H4 (cell line): ENCODE results near the gene TRABD. TPM values are rescaled to one million over a fixed set of nuclear protein-coding genes. Genes with fewer than 3 reads are reported as not detected.

Experiments used
- DNase-seq: peaks from one replicate; pipeline ENCODE4 v3.0.0-alpha.2; 2015; ENCODE audit warnings: low spot score
- total RNA-seq: library from RNA; depleted of rRNA; stranded (reverse); fragments of >200 nt; shearing (Covaris generic); gene quantifications from 2 replicates; pipeline ENCODE4 v1.2.3, GENCODE V29; 2014

Gene TRABD
- total RNA-seq, 1 experiment from 2014 or later: 17.2 TPM

GRCh38 chr22:50217543-50218152 is 31.9 kb downstream of the TRABD start:
- no peak for DNase-seq

DNA sequence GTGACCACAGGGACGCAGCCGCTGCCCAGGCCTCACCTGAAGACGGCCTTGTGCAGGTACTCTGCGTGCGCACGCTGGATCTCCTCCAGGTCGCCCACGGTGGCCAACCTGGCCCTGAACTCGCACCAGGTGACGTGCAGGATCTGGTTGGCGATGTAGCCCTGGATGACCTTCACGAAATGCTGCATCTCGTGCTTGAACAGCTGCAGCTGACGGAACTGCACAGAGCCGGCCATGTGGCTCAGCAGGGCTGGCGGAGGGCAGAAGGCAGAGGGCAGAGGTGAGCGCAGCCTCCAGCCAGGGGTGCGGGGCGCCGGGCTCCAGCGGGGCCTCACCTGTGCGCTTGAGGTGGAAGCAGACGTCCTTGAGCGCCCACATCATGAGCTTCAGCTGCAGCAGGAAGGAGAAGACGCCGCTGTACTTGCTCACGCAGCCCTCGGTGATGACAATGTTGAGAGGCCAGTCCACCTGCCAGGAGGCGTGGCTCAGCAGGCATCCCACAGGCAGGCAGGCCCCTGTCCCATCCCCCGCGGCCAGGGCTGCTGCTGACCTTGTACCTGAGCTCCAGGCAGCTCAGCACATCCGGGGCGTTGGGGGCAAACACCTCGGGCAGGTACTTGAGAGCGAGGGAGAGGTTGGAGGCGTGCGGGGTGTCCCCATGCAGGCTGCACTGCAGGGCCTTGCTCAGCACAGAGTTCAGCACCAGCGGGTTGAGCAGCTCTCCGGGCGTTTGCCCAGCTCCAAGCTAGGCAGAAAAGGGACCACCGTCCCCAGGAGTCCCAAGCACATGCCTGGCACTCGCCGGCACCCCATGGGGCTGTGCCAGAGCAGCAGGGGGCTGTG is 32.7 kb downstream of the TRABD start:
- DNase-seq: no peak

DNA sequence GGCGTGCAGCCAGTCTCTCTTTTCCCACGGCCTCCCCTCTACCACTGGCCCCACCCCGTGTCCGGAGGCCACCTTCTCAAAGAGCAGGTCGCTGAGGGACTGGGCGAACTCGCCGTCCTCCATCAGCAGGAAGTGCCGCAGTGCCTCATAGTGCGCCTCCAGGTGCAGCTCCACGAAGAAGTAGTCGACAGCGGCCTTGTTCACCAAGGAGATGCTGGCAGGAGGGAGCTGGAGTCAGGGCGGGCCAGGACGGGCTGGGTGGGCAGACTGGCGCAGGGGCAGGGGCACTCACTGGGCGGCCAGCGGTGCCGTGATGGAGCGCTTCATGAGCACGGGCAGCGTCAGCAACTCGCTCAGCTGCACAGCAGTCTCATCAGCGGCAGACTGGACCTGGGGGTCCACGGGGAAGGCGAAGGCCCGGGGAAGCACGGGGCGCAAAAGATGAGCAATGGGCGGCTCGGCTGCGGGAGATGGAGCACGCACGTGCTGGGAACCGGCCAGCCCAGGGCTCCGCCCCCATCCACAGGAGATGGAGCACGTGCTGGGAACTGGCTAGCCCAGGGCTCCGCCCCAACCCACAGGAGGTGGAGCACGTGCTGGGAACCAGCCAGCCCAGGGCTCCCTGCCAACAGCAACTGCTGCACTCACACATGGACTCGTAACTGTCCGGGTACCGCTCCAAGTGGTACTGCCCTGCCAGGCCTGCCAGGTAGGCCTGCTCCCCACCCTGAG is 33.4 kb downstream of the TRABD start:
- DNase-seq: peak; percentile 47

DNA sequence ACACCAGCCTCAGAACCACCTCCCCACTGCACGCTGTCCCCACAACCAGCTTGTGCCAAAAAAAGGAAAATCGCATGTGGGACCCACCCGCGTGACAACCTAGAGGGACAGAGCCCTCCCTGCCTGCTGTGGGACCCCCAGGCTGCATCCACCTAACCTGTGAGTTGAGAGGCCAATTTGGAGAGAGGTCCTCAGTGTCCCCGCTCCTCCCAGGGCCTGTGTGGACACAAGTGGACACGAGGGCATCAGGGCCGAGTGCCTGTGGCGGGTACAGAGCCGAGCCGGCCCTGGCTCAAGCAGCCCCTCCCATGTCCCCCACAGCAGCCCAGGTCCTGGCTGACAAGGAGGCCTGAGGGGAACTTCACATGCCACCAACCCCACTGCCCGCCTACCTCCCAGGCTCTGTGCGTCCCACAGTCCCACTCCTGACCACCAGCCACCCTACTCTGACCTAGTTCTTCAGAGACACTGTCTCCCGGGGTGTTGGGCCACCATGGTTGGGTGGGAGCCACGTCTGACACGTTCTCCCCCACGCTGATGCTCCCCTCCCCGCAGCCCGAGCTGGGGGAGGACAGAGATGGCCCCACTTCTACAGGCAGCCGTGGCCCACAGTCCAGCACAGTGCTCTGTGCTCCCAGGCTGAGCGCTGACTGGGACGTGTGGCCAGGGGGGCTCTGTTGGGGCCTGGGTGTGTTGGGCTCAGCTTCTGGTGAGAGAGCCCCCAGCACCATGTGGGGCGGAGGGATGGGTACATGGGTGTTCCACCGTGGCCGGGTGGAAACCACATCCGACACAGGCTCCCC is 34.3 kb downstream of the TRABD start:
- no peak for DNase-seq

GRCh38 chr22:50220603-50221409 is 35.1 kb downstream of the TRABD start:
- DNase-seq: no peak

DNA sequence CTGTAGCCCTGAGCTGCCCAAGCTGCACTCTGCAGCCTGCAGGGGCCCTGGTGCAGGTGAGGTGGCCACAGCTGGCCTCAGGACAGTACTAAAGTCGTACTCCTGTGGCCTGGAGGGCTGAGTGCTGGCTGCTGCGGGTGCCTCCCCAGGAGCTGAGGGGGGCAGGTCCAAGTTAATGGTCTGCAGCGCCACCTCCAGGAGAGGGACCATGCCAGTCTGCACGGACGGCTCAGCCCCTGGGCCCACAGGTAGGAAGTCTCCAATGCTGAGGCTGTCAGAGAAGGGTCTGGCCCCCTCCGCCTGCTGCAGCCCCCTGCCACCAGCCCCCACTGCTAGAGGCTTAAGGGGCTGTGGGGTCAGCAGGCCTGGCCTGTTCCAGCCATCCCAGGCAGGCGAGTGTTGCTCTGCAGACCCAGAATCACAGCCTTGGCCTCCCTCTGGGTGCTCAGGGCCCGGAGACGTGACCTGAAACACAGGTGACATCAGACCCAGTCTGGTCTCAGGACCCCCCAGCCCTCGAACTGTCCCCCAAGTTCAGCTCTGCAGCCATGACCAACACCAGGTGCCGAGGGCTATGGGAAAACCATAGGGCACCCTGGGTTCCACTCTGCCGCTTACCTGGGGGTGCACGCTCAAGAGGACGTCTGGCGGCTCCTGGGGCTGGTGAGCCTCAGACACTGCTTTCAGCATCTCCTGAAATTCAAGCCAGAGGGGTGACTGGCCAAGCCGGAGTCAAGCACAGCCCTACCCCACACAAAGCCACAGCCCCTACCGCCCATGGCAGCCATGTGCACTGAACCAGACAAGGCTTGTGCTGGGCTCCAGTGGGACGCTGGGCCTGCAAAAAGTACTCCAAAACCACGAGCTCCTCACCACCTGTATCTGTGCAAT is 35.9 kb downstream of the TRABD start:
- no peak for DNase-seq

- no peak for DNase-seq
These were observed 36.8 kb downstream of the TRABD start for GRCh38 chr22:50222508-50222907.

DNA sequence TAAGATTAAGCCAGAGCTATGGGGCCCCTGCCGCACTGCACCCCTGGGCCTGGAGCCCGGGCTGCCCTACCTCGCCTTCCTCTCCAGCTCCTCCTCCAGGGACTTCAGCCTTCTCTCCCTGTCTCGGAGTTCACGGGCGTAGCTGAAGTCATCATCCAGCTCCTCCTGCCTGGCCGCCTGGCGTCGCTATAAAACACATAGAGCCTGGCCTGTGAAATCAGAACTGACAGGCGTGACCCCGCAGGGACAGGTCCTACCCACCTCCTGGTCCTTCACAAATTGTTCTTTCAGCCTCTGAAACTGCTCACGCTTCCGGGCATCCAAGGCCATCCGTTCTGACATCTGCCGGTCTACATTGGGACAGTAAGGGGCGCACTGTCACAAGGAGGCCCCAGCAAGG is 38.4 kb downstream of the TRABD start:
- DNase-seq: no peak

DNA sequence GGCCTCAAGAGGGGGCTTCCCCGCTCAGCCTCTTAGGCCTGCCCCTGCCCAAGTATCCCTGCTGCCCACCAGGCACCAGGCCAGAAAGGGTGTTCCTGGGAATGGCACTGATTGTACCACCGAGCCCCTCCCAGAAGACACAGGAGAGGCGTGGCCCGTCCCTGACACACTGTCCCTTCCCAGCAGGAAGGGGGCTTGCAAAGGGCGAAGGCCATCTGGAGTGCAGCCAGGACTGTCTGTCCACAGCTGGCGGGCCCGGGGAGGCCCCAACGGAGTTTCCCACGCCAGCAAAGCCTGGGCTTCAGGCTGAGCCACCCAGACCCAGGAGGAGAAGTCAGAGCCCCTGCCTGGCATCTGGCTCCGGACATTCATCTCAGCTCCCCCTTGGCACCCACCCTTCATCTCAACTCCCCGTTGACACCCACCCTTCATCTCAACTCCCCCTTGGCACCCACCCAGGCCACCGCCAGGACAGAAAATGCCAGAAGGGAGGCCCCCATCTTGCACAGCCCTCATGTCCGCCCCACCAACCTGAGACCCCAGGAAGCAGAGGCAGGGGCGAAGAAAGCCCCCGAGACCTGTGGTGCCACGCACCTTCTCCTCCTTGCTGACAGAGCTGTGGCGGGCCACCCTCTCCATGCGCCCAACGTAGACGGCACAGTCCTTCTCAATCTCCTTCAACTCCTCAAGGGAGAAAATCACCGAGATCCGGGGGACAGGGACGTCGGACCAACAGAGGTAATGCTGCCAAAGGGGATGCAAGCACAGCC is 39.7 kb downstream of the TRABD start:
- DNase-seq: no peak

DNA sequence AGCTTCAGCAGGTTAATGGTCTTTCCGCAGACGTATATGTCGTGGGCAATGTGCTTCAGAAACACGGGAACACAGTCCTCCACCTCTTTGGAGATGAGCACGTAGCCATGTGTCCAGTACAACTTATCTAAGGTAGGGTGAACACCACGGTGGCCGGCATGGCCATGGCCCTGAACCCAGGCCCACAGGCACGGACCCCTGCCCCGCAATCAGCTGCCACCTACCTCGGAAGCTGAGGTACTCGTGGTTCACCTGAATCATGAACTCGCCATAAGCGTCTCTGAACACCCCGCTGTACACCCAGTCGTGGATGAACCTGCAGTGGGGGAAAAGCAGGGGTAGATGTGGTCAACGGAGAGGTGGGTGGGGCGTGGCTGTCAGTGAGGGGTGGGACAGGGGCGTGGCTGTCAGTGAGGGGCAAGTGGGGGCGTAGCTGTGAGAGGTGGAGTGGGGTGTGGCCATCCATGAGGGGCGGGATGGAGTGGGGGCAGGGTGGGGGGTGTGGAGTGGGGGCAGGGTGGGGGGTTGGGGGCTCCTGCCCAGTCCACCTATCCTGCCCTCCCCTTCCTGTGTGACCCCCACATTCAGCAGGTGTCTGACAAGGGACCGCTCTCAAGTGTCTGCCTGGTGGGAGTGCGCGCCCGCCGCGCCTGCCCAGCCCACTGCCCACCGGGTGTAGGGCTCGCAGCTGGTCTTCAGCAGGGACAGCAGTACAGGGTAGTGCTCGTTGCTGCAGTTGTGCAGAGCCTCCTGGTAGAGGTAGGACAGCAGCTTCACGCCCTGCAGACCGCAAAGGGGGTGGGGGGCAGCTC is 40.6 kb downstream of the TRABD start:
- DNase-seq: no peak

GRCh38 chr22:50226875-50227165 is 41.1 kb downstream of the TRABD start:
- no peak for DNase-seq

DNA sequence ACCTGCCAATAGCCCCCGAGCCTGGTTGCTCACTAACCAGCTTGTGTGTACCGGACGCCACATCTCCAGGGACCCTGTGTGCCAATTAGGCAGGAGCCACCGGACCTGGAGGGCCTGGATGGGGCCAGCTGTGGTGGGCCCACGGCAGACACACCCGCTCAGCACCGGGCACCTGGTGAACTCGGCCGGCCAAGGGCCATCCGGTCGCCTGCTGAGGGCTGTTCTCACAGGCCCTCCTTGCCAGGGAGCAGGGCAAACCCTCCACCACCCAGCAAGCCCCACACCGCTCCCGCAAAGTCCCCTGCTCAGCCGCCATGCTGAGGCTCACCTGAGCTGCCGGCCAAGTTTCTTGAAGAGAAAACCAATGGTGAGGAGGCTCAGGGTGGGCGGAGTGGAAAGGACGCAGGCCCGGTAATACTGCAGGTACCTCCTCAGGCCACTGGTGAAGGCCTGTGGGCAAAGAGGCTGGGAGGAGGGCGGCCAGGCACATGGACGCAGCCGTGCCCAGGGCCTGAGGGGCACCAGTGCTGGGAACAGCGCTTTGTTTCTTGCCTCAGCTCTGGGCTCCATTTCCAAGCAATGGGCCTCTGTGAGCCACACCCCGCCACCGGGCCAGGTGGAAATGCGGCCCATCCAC is 42.0 kb downstream of the TRABD start:
- no peak for DNase-seq

- no peak for DNase-seq
These were observed 42.7 kb downstream of the TRABD start for GRCh38 chr22:50228366-50228765.

DNA sequence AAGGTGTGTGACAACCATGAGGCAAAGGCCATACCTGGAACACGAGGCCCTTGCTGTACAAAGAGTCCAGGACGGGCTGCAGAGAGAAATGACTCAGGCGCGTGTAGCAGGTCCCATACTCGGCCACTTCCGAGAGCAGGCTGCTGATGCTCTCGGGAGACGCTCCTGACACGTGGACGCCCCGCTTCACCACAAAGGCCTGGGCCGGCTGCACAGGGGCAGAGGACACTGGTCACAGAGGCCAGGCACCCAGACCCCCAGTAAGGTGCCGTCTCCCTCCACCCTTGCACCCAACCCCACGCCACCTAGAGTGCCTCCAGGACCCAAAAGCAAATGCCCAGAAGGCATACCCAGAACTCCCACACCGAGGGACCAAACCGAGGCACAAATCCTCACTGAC is 43.7 kb downstream of the TRABD start:
- DNase-seq: no peak

- no peak for DNase-seq
These were observed 46.9 kb downstream of the TRABD start for GRCh38 chr22:50232481-50233151.

- no peak for DNase-seq
These were observed 47.5 kb downstream of the TRABD start for GRCh38 chr22:50233223-50233622.

DNA sequence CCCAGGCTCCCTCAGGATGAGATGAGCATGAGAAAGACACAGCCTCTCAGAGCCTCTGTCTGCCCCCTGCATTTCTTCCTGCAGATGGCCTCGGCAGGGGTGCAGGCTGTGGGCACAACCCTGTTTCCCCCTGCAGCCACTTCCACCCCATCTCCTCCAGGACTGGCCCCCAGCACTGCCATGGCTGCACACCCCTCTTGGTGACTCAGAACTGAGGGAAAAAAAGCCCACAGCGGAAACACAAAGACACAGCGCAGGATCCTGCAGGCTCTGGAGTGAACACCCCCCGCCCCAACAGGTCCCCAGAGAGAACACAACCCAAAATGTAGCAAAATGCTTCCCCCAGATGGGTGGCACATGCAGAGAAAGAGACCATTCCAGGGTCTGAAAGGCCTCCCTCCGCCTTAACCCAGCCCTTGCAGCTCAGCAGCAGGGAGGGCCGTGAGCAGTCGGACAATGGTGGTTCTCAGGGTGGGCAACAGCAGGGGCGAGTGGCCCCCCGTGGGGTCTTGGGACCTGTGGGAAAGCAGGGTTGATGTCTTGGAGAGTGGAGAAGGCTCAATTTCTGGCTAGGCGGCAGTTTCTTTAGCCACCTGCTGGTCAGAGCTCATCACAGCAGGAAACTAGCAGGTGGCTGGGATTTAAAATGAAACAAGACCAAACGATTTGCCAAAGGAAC is 51.2 kb downstream of the TRABD start:
- no peak for DNase-seq
